Measurements from ENCODE around the gene CNN3.

Gene CNN3

DNA sequence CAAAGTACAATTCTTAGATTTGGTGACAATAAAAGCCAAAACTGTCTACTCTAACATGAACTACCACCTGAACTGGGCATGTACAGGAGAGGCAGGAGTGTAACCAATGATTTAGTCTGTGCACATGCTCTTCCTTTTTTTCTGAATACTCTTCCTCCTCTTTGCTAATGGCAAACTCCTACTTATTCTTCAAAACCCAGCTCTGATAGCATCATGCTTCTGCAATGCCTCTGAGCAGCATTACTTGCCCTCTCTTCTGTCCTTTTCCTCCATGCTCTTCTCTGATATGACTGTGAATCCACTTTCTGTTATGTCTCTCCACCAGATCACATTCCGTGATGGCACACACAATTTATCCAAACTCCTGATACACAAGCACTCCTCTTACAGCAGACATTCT, 31.4 kb downstream of the CNN3 start:
- ChIA-PET CTCF (interaction anchor here (0.7 to 1.5 kb wide), 2 partner anchors 41 to 148 kb away, joined by 3 read pairs; no protein-coding TSS in a partner anchor), POLR2A (interaction anchor here (1.0 kb wide), 1 partner anchor 30 kb away, joined by 3 read pairs; no protein-coding TSS in a partner anchor)
- Histone ChIP-seq H3K36me3 (ENCODE audit: control insufficient read depth in 2 of 2, insufficient read depth in 1 of 2, low read length in 2 of 2) (peaks cover 21 to 67% of the 10 kb centered on the region in 2 experiments; a peak in 2 of 3 replicates), H3K4me1 (ENCODE audit: control insufficient read depth, insufficient read depth, low read length) (no peaks in the 10 kb centered on the region), H3K4me3 (ENCODE audit: low read depth, low read length) (no peak overlapping the region), H3K9me3 (ENCODE audit: control insufficient read depth, insufficient read depth, low read depth, low read length) (no peaks in the 10 kb centered on the region), H3K27ac (ENCODE audit: extremely low read depth, low read depth, low read length) (no peak overlapping the region)
- TF ChIP-seq ZNF423 (tag by site-specific recombination; IDR thresholded peaks at IDR 0.05) (no peak), ZNF660 (tag by site-specific recombination; IDR thresholded peaks at IDR 0.05) (no peak), ZNF416 (tag by site-specific recombination; IDR thresholded peaks at IDR 0.05) (no peak), ZFP3 (tag by site-specific recombination; IDR thresholded peaks at IDR 0.05; ENCODE audit: low read depth) (peak; percentile 79), BCL11A (tag by site-specific recombination; IDR thresholded peaks at IDR 0.05; ENCODE audit: low read depth) (no peak)
- TF ChIP-seq, protein P1, sequence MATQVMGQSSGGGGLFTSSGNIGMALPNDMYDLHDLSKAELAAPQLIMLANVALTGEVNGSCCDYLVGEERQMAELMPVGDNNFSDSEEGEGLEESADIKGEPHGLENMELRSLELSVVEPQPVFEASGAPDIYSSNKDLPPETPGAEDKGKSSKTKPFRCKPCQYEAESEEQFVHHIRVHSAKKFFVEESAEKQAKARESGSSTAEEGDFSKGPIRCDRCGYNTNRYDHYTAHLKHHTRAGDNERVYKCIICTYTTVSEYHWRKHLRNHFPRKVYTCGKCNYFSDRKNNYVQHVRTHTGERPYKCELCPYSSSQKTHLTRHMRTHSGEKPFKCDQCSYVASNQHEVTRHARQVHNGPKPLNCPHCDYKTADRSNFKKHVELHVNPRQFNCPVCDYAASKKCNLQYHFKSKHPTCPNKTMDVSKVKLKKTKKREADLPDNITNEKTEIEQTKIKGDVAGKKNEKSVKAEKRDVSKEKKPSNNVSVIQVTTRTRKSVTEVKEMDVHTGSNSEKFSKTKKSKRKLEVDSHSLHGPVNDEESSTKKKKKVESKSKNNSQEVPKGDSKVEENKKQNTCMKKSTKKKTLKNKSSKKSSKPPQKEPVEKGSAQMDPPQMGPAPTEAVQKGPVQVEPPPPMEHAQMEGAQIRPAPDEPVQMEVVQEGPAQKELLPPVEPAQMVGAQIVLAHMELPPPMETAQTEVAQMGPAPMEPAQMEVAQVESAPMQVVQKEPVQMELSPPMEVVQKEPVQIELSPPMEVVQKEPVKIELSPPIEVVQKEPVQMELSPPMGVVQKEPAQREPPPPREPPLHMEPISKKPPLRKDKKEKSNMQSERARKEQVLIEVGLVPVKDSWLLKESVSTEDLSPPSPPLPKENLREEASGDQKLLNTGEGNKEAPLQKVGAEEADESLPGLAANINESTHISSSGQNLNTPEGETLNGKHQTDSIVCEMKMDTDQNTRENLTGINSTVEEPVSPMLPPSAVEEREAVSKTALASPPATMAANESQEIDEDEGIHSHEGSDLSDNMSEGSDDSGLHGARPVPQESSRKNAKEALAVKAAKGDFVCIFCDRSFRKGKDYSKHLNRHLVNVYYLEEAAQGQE (tag by site-specific recombination; IDR thresholded peaks at IDR 0.05) = no peak

DNA sequence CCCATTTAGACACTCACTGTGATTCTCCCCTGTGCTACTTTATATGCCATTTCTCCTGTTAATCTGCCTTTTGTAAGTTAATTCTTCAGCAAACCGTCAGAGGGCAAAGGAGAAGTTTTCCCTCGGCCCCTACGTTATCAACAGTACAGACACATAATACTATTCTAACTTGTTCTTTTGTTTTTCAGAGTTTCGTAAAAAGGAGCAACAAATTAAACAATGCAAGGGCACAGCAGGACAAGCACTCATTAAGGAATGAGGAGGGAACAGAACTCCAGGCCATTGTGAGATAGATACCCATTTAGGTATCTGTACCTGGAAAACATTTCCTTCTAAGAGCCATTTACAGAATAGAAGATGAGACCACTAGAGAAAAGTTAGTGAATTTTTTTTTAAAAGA, 32.3 kb downstream of the CNN3 start:
- POLR2A ChIA-PET = no interaction called here
- H3K36me3 ChIP-seq (ENCODE audit: control insufficient read depth in 2 of 2, insufficient read depth in 1 of 2, low read length in 2 of 2) = peaks cover 19 to 60% of the 10 kb centered on the region in 2 experiments; a peak in 2 of 3 replicates
- CTCF ChIA-PET = interaction anchor here (0.7 to 1.2 kb wide), 2 partner anchors 40 to 147 kb away, joined by 3 read pairs; no protein-coding TSS in a partner anchor
- TF ChIP-seq ZBTB17 (tag by site-specific recombination; IDR thresholded peaks at IDR 0.05) (no peak), ZNF544 (tag by site-specific recombination; IDR thresholded peaks at IDR 0.05) (no peak), ZFP37 (tag by site-specific recombination; IDR thresholded peaks at IDR 0.05) (no peak), HOXC10 (CRISPR knock-in tag; IDR thresholded peaks at IDR 0.05) (no peak), ZNF202 (tag by site-specific recombination; IDR thresholded peaks at IDR 0.05; ENCODE audit: borderline replicate concordance) (no peak), ZNF660 (tag by site-specific recombination; IDR thresholded peaks at IDR 0.05) (no peak), ZNF266 (tag by site-specific recombination; IDR thresholded peaks at IDR 0.05; ENCODE audit: low read depth) (no peak), ZNF548 (tag by site-specific recombination; IDR thresholded peaks at IDR 0.05) (no peak), ZNF157 (tag by site-specific recombination; IDR thresholded peaks at IDR 0.05) (no peak), REPIN1 (tag by site-specific recombination; IDR thresholded peaks at IDR 0.05; ENCODE audit: low read depth) (no peak), ZNF248 (tag by site-specific recombination; IDR thresholded peaks at IDR 0.05) (no peak)
- TF ChIP-seq, protein P2, sequence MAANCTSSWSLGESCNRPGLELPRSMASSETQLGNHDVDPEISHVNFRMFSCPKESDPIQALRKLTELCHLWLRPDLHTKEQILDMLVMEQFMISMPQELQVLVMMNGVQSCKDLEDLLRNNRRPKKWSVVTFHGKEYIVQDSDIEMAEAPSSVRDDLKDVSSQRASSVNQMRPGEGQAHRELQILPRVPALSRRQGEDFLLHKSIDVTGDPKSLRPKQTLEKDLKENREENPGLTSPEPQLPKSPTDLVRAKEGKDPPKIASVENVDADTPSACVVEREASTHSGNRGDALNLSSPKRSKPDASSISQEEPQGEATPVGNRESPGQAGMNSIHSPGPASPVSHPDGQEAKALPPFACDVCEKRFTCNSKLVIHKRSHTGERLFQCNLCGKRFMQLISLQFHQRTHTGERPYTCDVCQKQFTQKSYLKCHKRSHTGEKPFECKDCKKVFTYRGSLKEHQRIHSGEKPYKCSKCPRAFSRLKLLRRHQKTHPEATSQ (tag by site-specific recombination; IDR thresholded peaks at IDR 0.05) = no peak
- TF ChIP-seq, protein P3, sequence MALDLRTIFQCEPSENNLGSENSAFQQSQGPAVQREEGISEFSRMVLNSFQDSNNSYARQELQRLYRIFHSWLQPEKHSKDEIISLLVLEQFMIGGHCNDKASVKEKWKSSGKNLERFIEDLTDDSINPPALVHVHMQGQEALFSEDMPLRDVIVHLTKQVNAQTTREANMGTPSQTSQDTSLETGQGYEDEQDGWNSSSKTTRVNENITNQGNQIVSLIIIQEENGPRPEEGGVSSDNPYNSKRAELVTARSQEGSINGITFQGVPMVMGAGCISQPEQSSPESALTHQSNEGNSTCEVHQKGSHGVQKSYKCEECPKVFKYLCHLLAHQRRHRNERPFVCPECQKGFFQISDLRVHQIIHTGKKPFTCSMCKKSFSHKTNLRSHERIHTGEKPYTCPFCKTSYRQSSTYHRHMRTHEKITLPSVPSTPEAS (tag by site-specific recombination; IDR thresholded peaks at IDR 0.05) = no peak
- TF ChIP-seq, protein P4, sequence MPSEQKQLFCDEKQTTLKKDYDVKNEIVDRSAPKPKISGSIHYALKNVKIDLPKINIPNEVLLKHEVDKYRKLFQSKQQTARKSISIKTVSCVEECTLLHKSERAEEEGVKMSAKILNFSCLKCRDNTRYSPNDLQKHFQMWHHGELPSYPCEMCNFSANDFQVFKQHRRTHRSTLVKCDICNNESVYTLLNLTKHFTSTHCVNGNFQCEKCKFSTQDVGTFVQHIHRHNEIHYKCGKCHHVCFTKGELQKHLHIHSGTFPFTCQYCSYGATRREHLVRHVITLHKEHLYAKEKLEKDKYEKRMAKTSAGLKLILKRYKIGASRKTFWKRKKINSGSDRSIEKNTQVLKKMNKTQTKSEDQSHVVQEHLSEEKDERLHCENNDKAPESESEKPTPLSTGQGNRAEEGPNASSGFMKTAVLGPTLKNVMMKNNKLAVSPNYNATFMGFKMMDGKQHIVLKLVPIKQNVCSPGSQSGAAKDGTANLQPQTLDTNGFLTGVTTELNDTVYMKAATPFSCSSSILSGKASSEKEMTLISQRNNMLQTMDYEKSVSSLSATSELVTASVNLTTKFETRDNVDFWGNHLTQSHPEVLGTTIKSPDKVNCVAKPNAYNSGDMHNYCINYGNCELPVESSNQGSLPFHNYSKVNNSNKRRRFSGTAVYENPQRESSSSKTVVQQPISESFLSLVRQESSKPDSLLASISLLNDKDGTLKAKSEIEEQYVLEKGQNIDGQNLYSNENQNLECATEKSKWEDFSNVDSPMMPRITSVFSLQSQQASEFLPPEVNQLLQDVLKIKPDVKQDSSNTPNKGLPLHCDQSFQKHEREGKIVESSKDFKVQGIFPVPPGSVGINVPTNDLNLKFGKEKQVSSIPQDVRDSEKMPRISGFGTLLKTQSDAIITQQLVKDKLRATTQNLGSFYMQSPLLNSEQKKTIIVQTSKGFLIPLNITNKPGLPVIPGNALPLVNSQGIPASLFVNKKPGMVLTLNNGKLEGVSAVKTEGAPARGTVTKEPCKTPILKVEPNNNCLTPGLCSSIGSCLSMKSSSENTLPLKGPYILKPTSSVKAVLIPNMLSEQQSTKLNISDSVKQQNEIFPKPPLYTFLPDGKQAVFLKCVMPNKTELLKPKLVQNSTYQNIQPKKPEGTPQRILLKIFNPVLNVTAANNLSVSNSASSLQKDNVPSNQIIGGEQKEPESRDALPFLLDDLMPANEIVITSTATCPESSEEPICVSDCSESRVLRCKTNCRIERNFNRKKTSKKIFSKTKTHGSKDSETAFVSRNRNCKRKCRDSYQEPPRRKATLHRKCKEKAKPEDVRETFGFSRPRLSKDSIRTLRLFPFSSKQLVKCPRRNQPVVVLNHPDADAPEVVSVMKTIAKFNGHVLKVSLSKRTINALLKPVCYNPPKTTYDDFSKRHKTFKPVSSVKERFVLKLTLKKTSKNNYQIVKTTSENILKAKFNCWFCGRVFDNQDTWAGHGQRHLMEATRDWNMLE (tag by site-specific recombination; conservative IDR thresholded peaks at IDR 0.05; ENCODE audit: low read depth) = no peak
- TF ChIP-seq, protein P5, sequence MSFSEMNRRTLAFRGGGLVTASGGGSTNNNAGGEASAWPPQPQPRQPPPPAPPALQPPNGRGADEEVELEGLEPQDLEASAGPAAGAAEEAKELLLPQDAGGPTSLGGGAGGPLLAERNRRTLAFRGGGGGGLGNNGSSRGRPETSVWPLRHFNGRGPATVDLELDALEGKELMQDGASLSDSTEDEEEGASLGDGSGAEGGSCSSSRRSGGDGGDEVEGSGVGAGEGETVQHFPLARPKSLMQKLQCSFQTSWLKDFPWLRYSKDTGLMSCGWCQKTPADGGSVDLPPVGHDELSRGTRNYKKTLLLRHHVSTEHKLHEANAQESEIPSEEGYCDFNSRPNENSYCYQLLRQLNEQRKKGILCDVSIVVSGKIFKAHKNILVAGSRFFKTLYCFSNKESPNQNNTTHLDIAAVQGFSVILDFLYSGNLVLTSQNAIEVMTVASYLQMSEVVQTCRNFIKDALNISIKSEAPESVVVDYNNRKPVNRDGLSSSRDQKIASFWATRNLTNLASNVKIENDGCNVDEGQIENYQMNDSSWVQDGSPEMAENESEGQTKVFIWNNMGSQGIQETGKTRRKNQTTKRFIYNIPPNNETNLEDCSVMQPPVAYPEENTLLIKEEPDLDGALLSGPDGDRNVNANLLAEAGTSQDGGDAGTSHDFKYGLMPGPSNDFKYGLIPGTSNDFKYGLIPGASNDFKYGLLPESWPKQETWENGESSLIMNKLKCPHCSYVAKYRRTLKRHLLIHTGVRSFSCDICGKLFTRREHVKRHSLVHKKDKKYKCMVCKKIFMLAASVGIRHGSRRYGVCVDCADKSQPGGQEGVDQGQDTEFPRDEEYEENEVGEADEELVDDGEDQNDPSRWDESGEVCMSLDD (tag by site-specific recombination; IDR thresholded peaks at IDR 0.05) = no peak

More for the DNA sequence above, 32.3 kb downstream of the CNN3 start:
- Histone ChIP-seq H3K4me1 (ENCODE audit: control insufficient read depth, insufficient read depth, low read length) (no peaks in the 10 kb centered on the region), H3K27ac (ENCODE audit: extremely low read depth, low read depth, low read length) (no peak overlapping the region), H3K4me3 (ENCODE audit: low read depth, low read length) (no peak overlapping the region), H3K9me3 (ENCODE audit: control insufficient read depth, insufficient read depth, low read depth, low read length) (no peaks in the 10 kb centered on the region)

All from HEK293 (cell line).